Adrenal gland (tissue), 5 donors: ENCODE measurements around the gene LRPAP1.
"Not testable (repeated sequence)": the region's sequence is repeated elsewhere in the genome, so short reads cannot be mapped to it uniquely, and the experiment has no call there.

Experiments
- POLR2A ChIP-seq, 2 donors: fragments of 450-650 bp; IDR thresholded peaks; one replicate each; pipeline ENCODE4 v1.6.1; 2017; ENCODE audit warnings: antibody characterized with exemption in 2 of 2, mild to moderate bottlenecking in 2 of 2, moderate library complexity in 1 of 2
- TF ChIP-seq, protein P1 (sequence below), 6 experiments: fragments of 450-650 bp in 4 of 6; fragments of 200-600 bp in 2 of 6; sonication (generic) in 1 of 6; IDR thresholded peaks; 1 replicate in 5 of 6; 2 replicates in 1 of 6; pipeline versions ENCODE4 v1.5.1 to v1.8.0; 2016 to 2021; ENCODE audit warnings: antibody characterized with exemption in 6 of 6, mild to moderate bottlenecking in 2 of 6, moderate library complexity in 1 of 6
- donor health status: DM: no; HTN: no; CAD: no.

DNA sequence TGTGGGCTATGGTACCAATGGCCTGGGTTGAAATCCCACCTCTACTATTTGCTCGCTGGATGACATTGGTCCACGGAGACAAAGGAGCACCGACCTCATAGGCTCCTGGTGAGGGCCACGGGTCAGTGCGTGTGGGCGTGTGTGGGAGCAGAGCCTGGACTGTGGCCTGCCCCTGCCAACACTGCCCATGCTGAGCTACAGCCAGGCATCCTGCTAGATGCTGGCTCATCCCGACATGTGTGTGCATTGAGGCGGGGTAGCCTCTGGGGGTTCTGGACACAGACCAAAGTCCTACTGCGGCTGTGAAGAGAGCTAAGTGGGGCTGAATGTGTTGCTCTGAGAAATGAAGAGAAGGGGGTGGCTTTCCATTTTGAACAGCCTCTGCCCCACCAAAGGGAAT, 48.6 kb upstream of the LRPAP1 start:
- TF ChIP-seq, protein P1, sequence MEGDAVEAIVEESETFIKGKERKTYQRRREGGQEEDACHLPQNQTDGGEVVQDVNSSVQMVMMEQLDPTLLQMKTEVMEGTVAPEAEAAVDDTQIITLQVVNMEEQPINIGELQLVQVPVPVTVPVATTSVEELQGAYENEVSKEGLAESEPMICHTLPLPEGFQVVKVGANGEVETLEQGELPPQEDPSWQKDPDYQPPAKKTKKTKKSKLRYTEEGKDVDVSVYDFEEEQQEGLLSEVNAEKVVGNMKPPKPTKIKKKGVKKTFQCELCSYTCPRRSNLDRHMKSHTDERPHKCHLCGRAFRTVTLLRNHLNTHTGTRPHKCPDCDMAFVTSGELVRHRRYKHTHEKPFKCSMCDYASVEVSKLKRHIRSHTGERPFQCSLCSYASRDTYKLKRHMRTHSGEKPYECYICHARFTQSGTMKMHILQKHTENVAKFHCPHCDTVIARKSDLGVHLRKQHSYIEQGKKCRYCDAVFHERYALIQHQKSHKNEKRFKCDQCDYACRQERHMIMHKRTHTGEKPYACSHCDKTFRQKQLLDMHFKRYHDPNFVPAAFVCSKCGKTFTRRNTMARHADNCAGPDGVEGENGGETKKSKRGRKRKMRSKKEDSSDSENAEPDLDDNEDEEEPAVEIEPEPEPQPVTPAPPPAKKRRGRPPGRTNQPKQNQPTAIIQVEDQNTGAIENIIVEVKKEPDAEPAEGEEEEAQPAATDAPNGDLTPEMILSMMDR (IDR thresholded peaks at IDR 0.05) = not testable (repeated sequence)
- TF ChIP-seq POLR2A (IDR thresholded peaks at IDR 0.05) = not testable (repeated sequence)
